HG03342 (cell line): ENCODE data around the gene ZCCHC8.
"Not testable (repeated sequence)": the region's sequence is repeated elsewhere in the genome, so short reads cannot be mapped to it uniquely, and the experiment has no call there.

Experiments used
- ATAC-seq: cut with Tn5 transposase; IDR thresholded peaks from one replicate; pipeline ENCODE4 v1.9.1; 2021; ENCODE audit warnings: mild to moderate bottlenecking, moderate library complexity; ENCODE audit not compliant: unreplicated experiment

Gene ZCCHC8

GRCh38 chr12:122437656-122438121, 63.0 kb downstream of the ZCCHC8 start:
- ATAC-seq = no peak

GRCh38 chr12:122435186-122435585, 65.5 kb downstream of the ZCCHC8 start:
- ATAC-seq = no peak

- ATAC-seq = not testable (repeated sequence)
Measured at GRCh38 chr12:122429043-122429442, 71.7 kb downstream of the ZCCHC8 start.

GRCh38 chr12:122427403-122427802, 73.3 kb downstream of the ZCCHC8 start:
- no peak for ATAC-seq

GRCh38 chr12:122423258-122424165, 77.2 kb downstream of the ZCCHC8 start:
- no peak for ATAC-seq

GRCh38 chr12:122422730-122423257, 77.9 kb downstream of the ZCCHC8 start:
- peak; percentile 2 for ATAC-seq

GRCh38 chr12:122421821-122422729, 78.7 kb downstream of the ZCCHC8 start, which contains the start of gene CLIP1:
TSS of gene CLIP1 (minus strand) at chr12:122422669. CDS start at chr12:122380452, 42,217 bp downstream.
- ATAC-seq = peak; percentile 52
